GM23338 (cell line): ENCODE results near the gene ATRIP.

Experiments used
- EZH2 ChIP-seq: fragments of 200-600 bp; sonication (generic); IDR thresholded peaks from one replicate; pipeline ENCODE4 v1.8.0; 2017; ENCODE audit warnings: antibody characterized with exemption, mild to moderate bottlenecking, low read depth; ENCODE audit not compliant: unreplicated experiment
- POLR2AphosphoS5 ChIP-seq: IDR thresholded peaks from 2 replicates; pipeline ENCODE4 v1.6.1; 2016; ENCODE audit warnings: antibody characterized with exemption, low read depth
- TF ChIP-seq, protein P1 (sequence below), 2 experiments: fragments of 200-600 bp in 1 of 2; sonication (generic) in 1 of 2; conservative IDR thresholded peaks; 2 replicates each; pipeline versions ENCODE4 v1.5.1 to v1.6.1; 2016 to 2017; ENCODE audit warnings: antibody characterized with exemption in 2 of 2, low read depth in 2 of 2, mild to moderate bottlenecking in 2 of 2, moderate library complexity in 1 of 2

DNA sequence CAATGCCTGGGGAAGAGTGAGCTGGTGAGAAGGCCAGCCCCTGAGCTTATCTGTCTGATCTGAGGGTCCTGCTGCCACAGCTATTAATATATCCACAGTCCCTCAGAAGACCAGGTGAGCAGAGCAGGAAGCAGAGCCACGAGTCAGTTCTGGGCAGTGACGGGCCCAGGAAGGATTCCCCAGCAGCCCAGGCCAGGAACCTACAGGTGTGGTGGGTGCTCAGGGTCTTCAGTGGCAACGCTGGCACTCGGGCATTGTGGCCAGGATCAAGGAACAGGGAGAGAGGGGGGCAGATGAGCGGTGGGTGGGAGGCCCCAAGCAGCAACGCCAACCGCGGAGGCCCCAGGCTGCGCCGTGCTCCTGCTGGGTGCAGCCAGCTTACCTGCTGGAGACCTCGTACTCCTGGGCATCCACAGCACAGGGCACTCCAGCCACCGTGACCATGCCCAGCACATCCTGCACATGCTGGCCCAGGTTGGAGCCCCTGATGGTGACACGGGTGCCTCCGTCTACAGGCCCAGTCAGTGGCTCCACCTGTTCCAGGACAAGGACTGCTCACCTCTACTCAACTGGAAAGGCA lies 28.9 kb upstream of the ATRIP start:
- TF ChIP-seq, protein P1, sequence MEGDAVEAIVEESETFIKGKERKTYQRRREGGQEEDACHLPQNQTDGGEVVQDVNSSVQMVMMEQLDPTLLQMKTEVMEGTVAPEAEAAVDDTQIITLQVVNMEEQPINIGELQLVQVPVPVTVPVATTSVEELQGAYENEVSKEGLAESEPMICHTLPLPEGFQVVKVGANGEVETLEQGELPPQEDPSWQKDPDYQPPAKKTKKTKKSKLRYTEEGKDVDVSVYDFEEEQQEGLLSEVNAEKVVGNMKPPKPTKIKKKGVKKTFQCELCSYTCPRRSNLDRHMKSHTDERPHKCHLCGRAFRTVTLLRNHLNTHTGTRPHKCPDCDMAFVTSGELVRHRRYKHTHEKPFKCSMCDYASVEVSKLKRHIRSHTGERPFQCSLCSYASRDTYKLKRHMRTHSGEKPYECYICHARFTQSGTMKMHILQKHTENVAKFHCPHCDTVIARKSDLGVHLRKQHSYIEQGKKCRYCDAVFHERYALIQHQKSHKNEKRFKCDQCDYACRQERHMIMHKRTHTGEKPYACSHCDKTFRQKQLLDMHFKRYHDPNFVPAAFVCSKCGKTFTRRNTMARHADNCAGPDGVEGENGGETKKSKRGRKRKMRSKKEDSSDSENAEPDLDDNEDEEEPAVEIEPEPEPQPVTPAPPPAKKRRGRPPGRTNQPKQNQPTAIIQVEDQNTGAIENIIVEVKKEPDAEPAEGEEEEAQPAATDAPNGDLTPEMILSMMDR (conservative IDR thresholded peaks at IDR 0.05; ENCODE audit: low read depth in 2 of 2), result no peak
- TF ChIP-seq POLR2AphosphoS5 (no peak), EZH2 (no peak)
